Immature natural killer cell (primary cell): ENCODE data around the gene YDJC. TPM values are rescaled to one million over a fixed set of nuclear protein-coding genes. Genes with fewer than 3 reads are reported as not detected.

ENCODE experiments used
- DNase-seq, 3 donors: peaks; one replicate each; pipeline ENCODE4 v3.0.0; 2022; ENCODE audit warnings: mixed read lengths in 1 of 3
- H3K27ac Mint-ChIP-seq, 6 donors: one replicate each; pipeline ENCODE4 v1.8.0; 2020; ENCODE audit warnings: mixed read lengths in 6 of 6, mild to moderate bottlenecking in 5 of 6, inconsistent platforms in 4 of 6, moderate library complexity in 3 of 6
- H3K27me3 Mint-ChIP-seq, 3 donors: one replicate each; pipeline ENCODE4 v1.8.0; 2020 to 2021; ENCODE audit warnings: low read depth in 3 of 3, mild to moderate bottlenecking in 3 of 3, mixed read lengths in 3 of 3, moderate library complexity in 3 of 3, inconsistent platforms in 1 of 3
- H3K36me3 Mint-ChIP-seq, 3 donors: one replicate each; pipeline ENCODE4 v1.8.0; 2020; ENCODE audit warnings: mixed read lengths in 3 of 3, inconsistent platforms in 2 of 3, mild to moderate bottlenecking in 2 of 3
- H3K4me1 Mint-ChIP-seq, 2 donors: one replicate each; pipeline ENCODE4 v1.8.0; 2020; ENCODE audit warnings: inconsistent platforms in 2 of 2, mild to moderate bottlenecking in 2 of 2, mixed read lengths in 2 of 2, moderate library complexity in 1 of 2
- H3K4me3 Mint-ChIP-seq, 5 donors: one replicate each; pipeline ENCODE4 v1.8.0; 2020; ENCODE audit warnings: mild to moderate bottlenecking in 5 of 5, mixed read lengths in 5 of 5, inconsistent platforms in 3 of 5, moderate library complexity in 3 of 5
- H3K9me3 Mint-ChIP-seq, 6 donors: one replicate each; pipeline ENCODE4 v1.8.0; 2020; ENCODE audit warnings: mild to moderate bottlenecking in 6 of 6, mixed read lengths in 6 of 6, inconsistent platforms in 4 of 6, moderate library complexity in 3 of 6
- polyA plus RNA-seq, 3 donors: library from polyadenylated mRNA; unstranded; fragments of 300-500 nt; fragmentation: Illumina TruSeq; gene quantifications; one replicate each; pipeline ENCODE4 v1.2.3, GENCODE V29; 2021

The YDJC gene
- polyA plus RNA-seq, 3 donors from 2014 or later, result 46.7 to 61.7 (median 47.7) TPM

GRCh38 chr22:21633481-21633880, 3.7 kb upstream of the YDJC start:
- DNase-seq, result no peak
- Mint-ChIP-seq H3K27ac (no peak overlapping the region), H3K36me3 (no peaks in the 10 kb centered on the region), H3K4me1 (peaks cover 7 to 8% of the 10 kb centered on the region in 2 donors), H3K9me3 (peaks cover 0 to 2% (median 0%) of the 10 kb centered on the region in 6 donors), H3K4me3 (no peak overlapping the region), H3K27me3 (peaks cover 0 to 7% (median 0%) of the 10 kb centered on the region in 3 donors)

- H3K4me3 Mint-ChIP-seq, result no peak overlapping the region
- H3K9me3 Mint-ChIP-seq, result peaks cover 0 to 2% (median 0%) of the 10 kb centered on the region in 6 donors
- peaks cover 12 to 14% of the 10 kb centered on the region in 2 donors for H3K4me1 Mint-ChIP-seq
- no peak overlapping the region for H3K27ac Mint-ChIP-seq
- DNase-seq, result no peak
- no peaks in the 10 kb centered on the region for H3K36me3 Mint-ChIP-seq
- H3K27me3 Mint-ChIP-seq, result peaks cover 0 to 7% (median 2%) of the 10 kb centered on the region in 3 donors
Measured at GRCh38 chr22:21632931-21633330, 3.1 kb upstream of the YDJC start.

DNA sequence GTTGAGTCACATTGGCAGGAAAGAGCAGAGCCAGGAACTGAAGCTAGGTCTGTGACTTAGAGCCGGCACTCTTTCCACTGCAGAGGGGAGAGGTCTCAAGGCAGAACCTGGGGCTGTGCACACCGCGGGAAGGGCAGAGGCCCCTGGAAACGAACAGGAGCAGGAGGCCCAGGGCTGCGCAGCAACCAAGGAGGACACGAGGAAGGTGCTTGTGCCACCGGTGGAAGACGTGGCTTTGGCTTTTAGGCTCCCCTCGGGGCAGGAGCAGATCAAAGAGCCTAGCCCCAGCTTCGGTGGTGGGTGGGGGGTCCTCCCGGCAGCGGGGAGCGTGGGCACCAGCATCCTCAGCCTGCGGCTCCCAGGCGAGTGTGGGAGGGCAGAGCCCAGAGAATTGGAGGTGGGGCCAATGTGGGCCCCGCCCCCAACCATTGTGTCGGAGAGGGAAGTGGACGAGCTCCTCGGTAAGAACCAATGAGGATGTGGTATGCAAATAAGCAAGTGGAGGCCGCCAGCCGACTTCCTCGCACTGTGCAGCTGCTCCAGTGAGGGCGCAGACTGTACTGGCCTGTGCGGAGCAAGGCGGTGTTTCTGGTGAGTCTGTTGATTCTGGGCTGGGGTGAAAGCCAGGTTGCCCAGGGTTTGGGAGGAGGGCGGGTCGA, 2.5 kb upstream of the YDJC start, which contains the start of gene CCDC116:
TSS of gene CCDC116 (plus strand) at position 524 of the 659 bp plus-strand sequence. CDS start 422 bp downstream, outside the sequence.
- Mint-ChIP-seq H3K4me1 (peaks cover 16 to 19% of the 10 kb centered on the region in 2 donors), H3K4me3 (no peak within 1 kb of the TSS), H3K27ac (no peak within 1 kb of the TSS), H3K27me3 (peaks cover 0 to 7% (median 2%) of the 10 kb centered on the region in 3 donors), H3K9me3 (peaks cover 0 to 2% (median 0%) of the 10 kb centered on the region in 6 donors), H3K36me3 (no peaks in the 10 kb centered on the region)
- DNase-seq, result peak; percentile 48 to 62 (median 56)

- Mint-ChIP-seq H3K4me3 (peak overlapping the region in 4 of 5 donors; percentile 51 to 62 (median 58)), H3K4me1 (peaks cover 25 to 30% of the 10 kb centered on the region in 2 donors), H3K27ac (no peak overlapping the region), H3K9me3 (peaks cover 0 to 2% (median 0%) of the 10 kb centered on the region in 6 donors), H3K27me3 (peaks cover 0 to 9% (median 2%) of the 10 kb centered on the region in 3 donors), H3K36me3 (no peaks in the 10 kb centered on the region)
- DNase-seq, result no peak
Measured at GRCh38 chr22:21631025-21631424, 1.2 kb upstream of the YDJC start.

- DNase-seq, result no peak
- Mint-ChIP-seq H3K27me3 (peaks cover 0 to 10% (median 2%) of the 10 kb centered on the region in 3 donors), H3K9me3 (peaks cover 0 to 2% (median 0%) of the 10 kb centered on the region in 6 donors), H3K4me3 (peak overlapping the region; percentile 86 to 94 (median 92)), H3K36me3 (no peaks in the 10 kb centered on the region), H3K27ac (peak overlapping the region; percentile 76 to 93 (median 90)), H3K4me1 (peaks cover 35 to 42% of the 10 kb centered on the region in 2 donors)
Measured at GRCh38 chr22:21628386-21629254, 1.2 kb downstream of the YDJC start.

GRCh38 chr22:21626735-21627469, 2.9 kb downstream of the YDJC start:
- Mint-ChIP-seq H3K4me1 (peaks cover 39 to 54% of the 10 kb centered on the region in 2 donors), H3K27me3 (peaks cover 0 to 11% (median 4%) of the 10 kb centered on the region in 3 donors), H3K9me3 (no peaks in the 10 kb centered on the region)

DNA sequence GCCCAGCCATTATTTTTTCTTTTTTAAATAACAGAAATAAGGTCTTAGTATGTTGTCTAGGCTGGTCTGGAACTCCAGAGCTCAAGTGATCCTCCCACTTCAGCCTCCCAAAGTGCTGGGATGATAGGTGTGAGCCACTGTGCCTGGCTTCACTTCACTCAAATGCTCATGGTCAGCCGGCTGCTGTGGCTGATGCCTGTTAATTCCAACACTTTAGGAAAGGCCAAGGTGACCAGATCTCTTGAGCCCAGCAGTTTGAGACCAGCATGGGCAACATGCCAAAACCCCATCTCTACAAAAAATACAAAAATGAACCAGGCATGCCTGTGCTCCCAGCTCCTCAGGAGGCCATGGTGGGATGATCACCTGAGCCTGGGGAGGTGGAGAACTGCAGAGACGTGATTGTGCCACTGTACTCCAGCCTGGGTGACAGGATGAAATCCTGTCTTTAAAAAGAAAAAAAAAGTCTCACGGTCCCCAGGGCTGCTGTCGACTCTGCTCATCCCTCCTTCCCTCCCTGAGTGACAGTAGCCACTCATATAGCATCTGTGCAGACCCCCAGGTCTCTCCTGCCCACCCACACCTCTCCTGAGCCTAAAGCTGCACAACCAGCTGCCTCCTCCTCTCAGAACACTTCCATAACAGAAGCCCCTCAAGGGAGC, 3.6 kb downstream of the YDJC start:
- Mint-ChIP-seq H3K4me1 (peaks cover 40 to 57% of the 10 kb centered on the region in 2 donors), H3K27me3 (peaks cover 0 to 11% (median 4%) of the 10 kb centered on the region in 3 donors), H3K4me3 (peak overlapping the region in 3 of 5 donors; percentile 0 to 58 (median 54)), H3K9me3 (no peaks in the 10 kb centered on the region), H3K27ac (peak overlapping the region in 5 of 6 donors; percentile 9 to 71 (median 48)), H3K36me3 (no peaks in the 10 kb centered on the region)
- DNase-seq, result no peak

More at GRCh38 chr22:21626735-21627469, 2.9 kb downstream of the YDJC start:
- no peak for DNase-seq
- H3K36me3 Mint-ChIP-seq, result no peaks in the 10 kb centered on the region
- peak overlapping the region in 4 of 5 donors; percentile 44 to 66 (median 59) for H3K4me3 Mint-ChIP-seq
- H3K27ac Mint-ChIP-seq, result peak overlapping the region in 5 of 6 donors; percentile 40 to 71 (median 56)

- Mint-ChIP-seq H3K9me3 (no peaks in the 10 kb centered on the region), H3K27me3 (peaks cover 0 to 12% (median 4%) of the 10 kb centered on the region in 3 donors), H3K4me3 (no peak overlapping the region), H3K4me1 (peaks cover 37 to 53% of the 10 kb centered on the region in 2 donors), H3K27ac (peak overlapping the region in 5 of 6 donors; percentile 35 to 85 (median 68)), H3K36me3 (no peaks in the 10 kb centered on the region)
- no peak for DNase-seq
Measured at GRCh38 chr22:21624880-21625791, 4.7 kb downstream of the YDJC start.

- Mint-ChIP-seq H3K27ac (peak overlapping the region in 5 of 6 donors; percentile 35 to 85 (median 68)), H3K36me3 (no peaks in the 10 kb centered on the region), H3K4me3 (no peak overlapping the region), H3K9me3 (no peaks in the 10 kb centered on the region), H3K4me1 (peaks cover 40 to 53% of the 10 kb centered on the region in 2 donors), H3K27me3 (peaks cover 2 to 11% (median 4%) of the 10 kb centered on the region in 3 donors)
- DNase-seq, result peak in 1 of 3 donors; percentile 14
Measured at GRCh38 chr22:21624120-21624879, 5.5 kb downstream of the YDJC start.

- peaks cover 42 to 53% of the 10 kb centered on the region in 2 donors for H3K4me1 Mint-ChIP-seq
- H3K27me3 Mint-ChIP-seq, result peaks cover 4 to 9% (median 5%) of the 10 kb centered on the region in 3 donors
- no peaks in the 10 kb centered on the region for H3K9me3 Mint-ChIP-seq
- DNase-seq, result no peak
- no peaks in the 10 kb centered on the region for H3K36me3 Mint-ChIP-seq
- H3K27ac Mint-ChIP-seq, result no peak overlapping the region
- H3K4me3 Mint-ChIP-seq, result no peak overlapping the region
Measured at GRCh38 chr22:21623648-21623970, 6.2 kb downstream of the YDJC start.

DNA sequence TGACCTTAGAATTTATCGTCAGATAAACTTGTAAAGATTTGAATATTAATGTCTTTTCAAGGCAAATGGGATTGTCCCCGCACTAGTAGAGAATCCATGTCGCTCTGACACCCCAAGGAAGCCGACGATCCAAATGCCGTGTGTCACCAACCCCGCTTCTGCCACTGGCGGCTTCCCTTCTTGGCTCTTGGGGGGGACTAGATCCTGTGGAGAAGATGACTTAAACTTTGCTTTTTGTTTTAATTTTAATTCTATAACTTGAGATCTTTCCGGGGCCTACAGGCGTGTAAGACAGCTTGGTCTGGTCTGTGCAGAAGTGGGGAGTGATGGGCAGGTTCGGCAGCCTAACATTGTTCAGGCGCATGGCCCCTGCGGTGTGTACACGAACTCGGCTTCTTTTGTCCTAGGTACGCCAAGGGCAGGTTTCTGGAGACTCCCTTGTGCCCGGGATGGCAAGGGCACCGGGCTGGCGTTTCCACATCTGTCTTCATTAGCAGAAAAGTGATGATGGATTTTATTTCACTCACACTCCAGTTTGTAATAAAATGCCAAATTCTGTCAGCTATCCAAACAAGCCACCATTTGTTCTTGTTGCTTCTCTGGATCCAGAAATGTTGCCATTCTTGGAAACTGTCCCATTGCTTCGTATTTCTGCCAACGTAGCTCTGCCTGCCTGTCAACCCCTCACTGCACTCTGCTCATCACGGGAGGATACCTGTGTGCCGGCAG, 6.7 kb downstream of the YDJC start:
- Mint-ChIP-seq H3K27ac (peak overlapping the region in 3 of 6 donors; percentile 17 to 73 (median 34)), H3K36me3 (no peaks in the 10 kb centered on the region), H3K4me3 (no peak overlapping the region), H3K27me3 (peaks cover 4 to 11% (median 5%) of the 10 kb centered on the region in 3 donors), H3K9me3 (no peaks in the 10 kb centered on the region), H3K4me1 (peaks cover 39 to 49% of the 10 kb centered on the region in 2 donors)
- DNase-seq, result no peak
